Large intestine (tissue), 12 donors: Measurements from ENCODE around the gene ABCA5. TPM values are rescaled to one million over a fixed set of nuclear protein-coding genes. Genes with fewer than 3 reads are reported as not detected.

ENCODE experiments used
- DNase-seq, 2 donors: peaks; one replicate each; pipeline versions ENCODE4 v3.0.0 to v3.0.0-alpha.2; 2013
- H3K27ac ChIP-seq: one replicate; pipeline ENCODE4 v1.5.1; 2013; ENCODE audit warnings: low read length
- H3K27me3 ChIP-seq: 2 replicates; pipeline ENCODE4 v1.6.1; 2013; ENCODE audit warnings: low read length; ENCODE audit not compliant: control insufficient read depth, insufficient read depth
- H3K36me3 ChIP-seq: 2 replicates; pipeline ENCODE4 v1.6.1; 2013; ENCODE audit warnings: low read length; ENCODE audit not compliant: control insufficient read depth, insufficient read depth
- H3K4me1 ChIP-seq: one replicate; pipeline ENCODE4 v1.6.1; 2013; ENCODE audit warnings: low read length; ENCODE audit not compliant: control insufficient read depth, insufficient read depth
- H3K4me3 ChIP-seq: one replicate; pipeline ENCODE4 v1.5.1; 2013; ENCODE audit warnings: low read length
- H3K9me3 ChIP-seq: one replicate; pipeline ENCODE4 v1.6.1; 2013; ENCODE audit warnings: mild to moderate bottlenecking, low read depth, low read length, moderate library complexity; ENCODE audit not compliant: control insufficient read depth
- WGBS: methylation state at CpG from one replicate; pipeline ENCODE4 v1.1.5; 2013; ENCODE audit warnings: low lambda C conversion rate; ENCODE audit not compliant: insufficient coverage; 5-methylcytosine and 5-hydroxymethylcytosine counted together
- long read RNA-seq, 11 donors: transcript quantifications; one replicate each; lab custom pipeline, GENCODE V29; 2026
- polyA plus RNA-seq: library from polyadenylated mRNA; unstranded; fragments of 120-200 nt; gene quantifications from one replicate; pipeline ENCODE4 v1.2.1, GENCODE V29; 2013

Gene ABCA5, protein sequence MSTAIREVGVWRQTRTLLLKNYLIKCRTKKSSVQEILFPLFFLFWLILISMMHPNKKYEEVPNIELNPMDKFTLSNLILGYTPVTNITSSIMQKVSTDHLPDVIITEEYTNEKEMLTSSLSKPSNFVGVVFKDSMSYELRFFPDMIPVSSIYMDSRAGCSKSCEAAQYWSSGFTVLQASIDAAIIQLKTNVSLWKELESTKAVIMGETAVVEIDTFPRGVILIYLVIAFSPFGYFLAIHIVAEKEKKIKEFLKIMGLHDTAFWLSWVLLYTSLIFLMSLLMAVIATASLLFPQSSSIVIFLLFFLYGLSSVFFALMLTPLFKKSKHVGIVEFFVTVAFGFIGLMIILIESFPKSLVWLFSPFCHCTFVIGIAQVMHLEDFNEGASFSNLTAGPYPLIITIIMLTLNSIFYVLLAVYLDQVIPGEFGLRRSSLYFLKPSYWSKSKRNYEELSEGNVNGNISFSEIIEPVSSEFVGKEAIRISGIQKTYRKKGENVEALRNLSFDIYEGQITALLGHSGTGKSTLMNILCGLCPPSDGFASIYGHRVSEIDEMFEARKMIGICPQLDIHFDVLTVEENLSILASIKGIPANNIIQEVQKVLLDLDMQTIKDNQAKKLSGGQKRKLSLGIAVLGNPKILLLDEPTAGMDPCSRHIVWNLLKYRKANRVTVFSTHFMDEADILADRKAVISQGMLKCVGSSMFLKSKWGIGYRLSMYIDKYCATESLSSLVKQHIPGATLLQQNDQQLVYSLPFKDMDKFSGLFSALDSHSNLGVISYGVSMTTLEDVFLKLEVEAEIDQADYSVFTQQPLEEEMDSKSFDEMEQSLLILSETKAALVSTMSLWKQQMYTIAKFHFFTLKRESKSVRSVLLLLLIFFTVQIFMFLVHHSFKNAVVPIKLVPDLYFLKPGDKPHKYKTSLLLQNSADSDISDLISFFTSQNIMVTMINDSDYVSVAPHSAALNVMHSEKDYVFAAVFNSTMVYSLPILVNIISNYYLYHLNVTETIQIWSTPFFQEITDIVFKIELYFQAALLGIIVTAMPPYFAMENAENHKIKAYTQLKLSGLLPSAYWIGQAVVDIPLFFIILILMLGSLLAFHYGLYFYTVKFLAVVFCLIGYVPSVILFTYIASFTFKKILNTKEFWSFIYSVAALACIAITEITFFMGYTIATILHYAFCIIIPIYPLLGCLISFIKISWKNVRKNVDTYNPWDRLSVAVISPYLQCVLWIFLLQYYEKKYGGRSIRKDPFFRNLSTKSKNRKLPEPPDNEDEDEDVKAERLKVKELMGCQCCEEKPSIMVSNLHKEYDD (N-terminal part only)
- polyA plus RNA-seq: 126 TPM
- long read RNA-seq, donor 1, transcript ABCA5-214 (5 exons, 1,695 nt): major isoform, 7 of 15 reads
- long read RNA-seq, donor 1, partial matches to known transcripts: 6 of 15 reads
- long read RNA-seq, donor 1, other reads (novel, unspliced or antisense): 0 of 15 reads
- long read RNA-seq, donor 2, transcript ABCA5-214 (5 exons, 1,695 nt): major isoform, 12 of 23 reads
- long read RNA-seq, donor 2, partial matches to known transcripts: 6 of 23 reads
- long read RNA-seq, donor 2, other reads (novel, unspliced or antisense): 0 of 23 reads
- long read RNA-seq, donor 3: 0 reads
- long read RNA-seq, donor 4, partial matches to known transcripts: 0 of 1 reads
- long read RNA-seq, donor 4, other reads (novel, unspliced or antisense): 0 of 1 reads
- long read RNA-seq, donor 5, partial matches to known transcripts: 0 of 4 reads
- long read RNA-seq, donor 5, other reads (novel, unspliced or antisense): 0 of 4 reads
- long read RNA-seq, donor 6, transcript ABCA5-214 (5 exons, 1,695 nt): major isoform, 8 of 15 reads
- long read RNA-seq, donor 6, partial matches to known transcripts: 0 of 15 reads
- long read RNA-seq, donor 6, other reads (novel, unspliced or antisense): 0 of 15 reads
- long read RNA-seq, donor 7, partial matches to known transcripts: 0 of 1 reads
- long read RNA-seq, donor 7, other reads (novel, unspliced or antisense): 0 of 1 reads
- long read RNA-seq, donor 8, transcript ABCA5-214 (5 exons, 1,695 nt): major isoform, 9 of 49 reads
- long read RNA-seq, donor 8, partial matches to known transcripts: 33 of 49 reads
- long read RNA-seq, donor 8, other reads (novel, unspliced or antisense): 0 of 49 reads
- long read RNA-seq, donor 9, transcript ABCA5-214 (5 exons, 1,695 nt): major isoform, 6 of 14 reads
- long read RNA-seq, donor 9, partial matches to known transcripts: 5 of 14 reads
- long read RNA-seq, donor 9, other reads (novel, unspliced or antisense): 0 of 14 reads
- long read RNA-seq, donor 10, full-length matches to known transcripts: 16 of 16 reads
- long read RNA-seq, donor 10, partial matches to known transcripts: 0 of 16 reads
- long read RNA-seq, donor 10, other reads (novel, unspliced or antisense): 0 of 16 reads
- long read RNA-seq, donor 11, transcript ABCA5-214 (5 exons, 1,695 nt): major isoform, 5 of 34 reads
- long read RNA-seq, donor 11, partial matches to known transcripts: 26 of 34 reads
- long read RNA-seq, donor 11, other reads (novel, unspliced or antisense): 0 of 34 reads

GRCh38 chr17:69327060-69327831 lies at the start of gene ABCA5:
TSS of gene ABCA5 (minus strand) at chr17:69327133. CDS start at chr17:69314415, 12,718 bp downstream.
- Histone ChIP-seq H3K4me3 (peak within 1 kb of the TSS; percentile 93), H3K9me3 (no peaks in the 10 kb centered on the region), H3K36me3 (no peaks in the 10 kb centered on the region), H3K27ac (peak within 1 kb of the TSS; percentile 98), H3K4me1 (peaks cover 2% of the 10 kb centered on the region), H3K27me3 (no peaks in the 10 kb centered on the region)
- DNase-seq: peak; percentile 97 to 98
- WGBS: no CpG with 5 or more reads among the region's 74 CpGs

GRCh38 chr17:69375229-69375628 lies 48.3 kb upstream of the ABCA5 start:
- Histone ChIP-seq H3K27me3 (no peaks in the 10 kb centered on the region), H3K36me3 (no peaks in the 10 kb centered on the region), H3K4me1 (no peaks in the 10 kb centered on the region), H3K9me3 (no peaks in the 10 kb centered on the region), H3K27ac (no peak overlapping the region), H3K4me3 (no peak overlapping the region)
- DNase-seq: no peak
- 86% methylated on average over 2 of the region's 2 CpGs for WGBS

- no peaks in the 10 kb centered on the region for H3K36me3 ChIP-seq
- peak overlapping the region; percentile 31 for H3K27ac ChIP-seq
- no peaks in the 10 kb centered on the region for H3K4me1 ChIP-seq
- H3K27me3 ChIP-seq: no peaks in the 10 kb centered on the region
- no CpG with 5 or more reads among the region's 2 CpGs for WGBS
- no peak overlapping the region for H3K4me3 ChIP-seq
- H3K9me3 ChIP-seq: no peaks in the 10 kb centered on the region
- peak; percentile 31 to 60 for DNase-seq
Measured at GRCh38 chr17:69373069-69373468, 46.1 kb upstream of the ABCA5 start.

DNA sequence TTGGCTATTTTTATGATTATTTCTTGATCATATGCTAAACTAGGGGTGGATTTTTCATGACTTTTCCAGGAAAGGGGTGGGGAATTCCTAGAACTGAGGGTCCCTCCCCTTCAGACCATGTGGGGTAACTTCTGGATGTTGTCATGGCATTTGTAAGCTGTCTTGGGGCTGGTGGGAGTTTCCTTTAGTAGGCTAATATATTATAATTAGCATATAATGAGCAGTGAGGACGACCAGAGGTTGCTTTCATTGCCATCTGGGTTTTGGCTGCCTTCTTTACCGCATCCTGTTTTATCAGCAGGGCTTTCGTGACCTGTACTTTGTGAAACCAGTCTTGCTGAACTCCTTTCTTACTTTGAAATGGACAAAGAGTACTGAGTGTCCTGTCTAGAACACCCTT lies 40.4 kb upstream of the ABCA5 start:
- no CpG with 5 or more reads among the region's 3 CpGs for WGBS
- H3K27ac ChIP-seq: no peak overlapping the region
- H3K27me3 ChIP-seq: no peaks in the 10 kb centered on the region
- no peaks in the 10 kb centered on the region for H3K9me3 ChIP-seq
- DNase-seq: no peak
- H3K36me3 ChIP-seq: no peaks in the 10 kb centered on the region
- no peak overlapping the region for H3K4me3 ChIP-seq
- H3K4me1 ChIP-seq: peaks cover 6% of the 10 kb centered on the region

DNA sequence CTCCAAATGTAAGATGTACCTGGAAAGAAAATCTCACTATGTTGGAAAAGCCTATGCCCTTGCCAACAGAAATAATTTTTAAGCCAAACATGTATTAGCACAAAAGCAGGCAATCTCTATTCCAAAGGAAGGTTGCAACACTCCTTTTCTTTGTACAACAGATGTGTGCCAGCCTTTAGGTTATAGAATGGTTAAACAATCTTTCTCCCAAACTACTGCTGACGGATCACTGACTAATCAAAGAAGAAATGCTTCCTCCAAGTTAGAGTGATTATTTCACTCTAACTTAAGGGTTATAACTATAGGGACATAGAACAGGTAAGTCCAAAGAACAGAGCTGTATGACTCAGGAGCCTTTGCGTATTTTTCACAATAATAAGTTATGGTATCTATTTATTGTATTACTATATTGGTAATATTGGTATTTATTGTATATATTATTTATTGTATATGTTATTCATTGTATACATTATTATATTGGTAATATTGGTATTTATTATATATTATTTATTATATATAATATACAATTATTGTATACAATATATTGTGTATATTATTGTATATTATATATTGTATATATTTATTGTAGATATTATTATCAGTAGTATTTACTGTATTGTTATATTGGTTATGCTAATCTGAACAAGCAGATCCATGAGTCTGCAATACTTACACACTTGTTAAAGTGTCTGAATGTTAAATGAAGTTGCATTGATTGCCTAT lies 36.7 kb upstream of the ABCA5 start:
- no peak overlapping the region for H3K4me3 ChIP-seq
- no peaks in the 10 kb centered on the region for H3K36me3 ChIP-seq
- DNase-seq: peak in 1 of 2 donors; percentile 30
- H3K27ac ChIP-seq: peak overlapping the region; percentile 36
- no CpG with 5 or more reads among the region's 2 CpGs for WGBS
- H3K4me1 ChIP-seq: peaks cover 6% of the 10 kb centered on the region
- no peaks in the 10 kb centered on the region for H3K9me3 ChIP-seq
- no peaks in the 10 kb centered on the region for H3K27me3 ChIP-seq

GRCh38 chr17:69361156-69361555 lies 34.2 kb upstream of the ABCA5 start:
- no peaks in the 10 kb centered on the region for H3K36me3 ChIP-seq
- H3K27me3 ChIP-seq: no peaks in the 10 kb centered on the region
- no peak overlapping the region for H3K27ac ChIP-seq
- H3K4me3 ChIP-seq: no peak overlapping the region
- H3K9me3 ChIP-seq: no peaks in the 10 kb centered on the region
- peaks cover 6% of the 10 kb centered on the region for H3K4me1 ChIP-seq
- DNase-seq: no peak

GRCh38 chr17:69358688-69359596 lies 32.0 kb upstream of the ABCA5 start:
- no CpG with 5 or more reads among the region's 3 CpGs for WGBS
- no peak overlapping the region for H3K4me3 ChIP-seq
- peak in 1 of 2 donors; percentile 23 for DNase-seq
- no peaks in the 10 kb centered on the region for H3K36me3 ChIP-seq
- H3K27ac ChIP-seq: no peak overlapping the region
- H3K4me1 ChIP-seq: peaks cover 6% of the 10 kb centered on the region
- no peaks in the 10 kb centered on the region for H3K27me3 ChIP-seq
- no peaks in the 10 kb centered on the region for H3K9me3 ChIP-seq
